ENCODE results near the gene HRC.
"Not testable (repeated sequence)": the region's sequence is repeated elsewhere in the genome, so short reads cannot be mapped to it uniquely, and the experiment has no call there.

Gene HRC

GRCh38 chr19:49128545-49129237 lies 26.5 kb downstream of the HRC start:
- H3K9me3 ChIP-seq (ENCODE audit: severe bottlenecking), result no peaks in the 10 kb centered on the region
- DNase-seq, result no peak
- H3K27ac ChIP-seq, result peak overlapping the region; percentile 46; the same call in 1 of the 2 replicates
- TF ChIP-seq CTCF (IDR thresholded peaks at IDR 0.05; ENCODE audit: low read depth, low read length), result no peak
- no peaks in the 10 kb centered on the region for H3K27me3 ChIP-seq (ENCODE audit: insufficient read depth, low read depth, severe bottlenecking)
- H3K36me3 ChIP-seq, result peaks cover 21% of the 10 kb centered on the region
- no peak overlapping the region for H3K4me3 ChIP-seq (ENCODE audit: low read depth, low read length)

- no peaks in the 10 kb centered on the region for H3K27me3 ChIP-seq (ENCODE audit: insufficient read depth, low read depth, severe bottlenecking)
- peak overlapping the region; percentile 77 for H3K27ac ChIP-seq
- TF ChIP-seq CTCF (IDR thresholded peaks at IDR 0.05; ENCODE audit: low read depth, low read length), result 0 out of 2 replicates have a peak, but pooled peaks have one; percentile 9
- H3K36me3 ChIP-seq, result peaks cover 18% of the 10 kb centered on the region
- peak; percentile 96 for DNase-seq
- no peaks in the 10 kb centered on the region for H3K9me3 ChIP-seq (ENCODE audit: severe bottlenecking)
- peak overlapping the region; percentile 40 for H3K4me3 ChIP-seq (ENCODE audit: low read depth, low read length)
Measured at GRCh38 chr19:49127674-49128544, 27.3 kb downstream of the HRC start.

GRCh38 chr19:49127225-49127624 lies 28.0 kb downstream of the HRC start:
- DNase-seq; H3K27me3 ChIP-seq (ENCODE audit: insufficient read depth, low read depth, severe bottlenecking); H3K4me3 ChIP-seq (ENCODE audit: low read depth, low read length); H3K9me3 ChIP-seq (ENCODE audit: severe bottlenecking); H3K27ac ChIP-seq: not testable (repeated sequence)
- peaks cover 12% of the 10 kb centered on the region for H3K36me3 ChIP-seq

GRCh38 chr19:49126575-49126974 lies 28.6 kb downstream of the HRC start:
- no peak overlapping the region for H3K4me3 ChIP-seq (ENCODE audit: low read depth, low read length)
- H3K27ac ChIP-seq, result no peak overlapping the region
- DNase-seq, result no peak
- H3K9me3 ChIP-seq (ENCODE audit: severe bottlenecking), result no peaks in the 10 kb centered on the region
- TF ChIP-seq CTCF (IDR thresholded peaks at IDR 0.05; ENCODE audit: low read depth, low read length), result no peak
- peaks cover 12% of the 10 kb centered on the region for H3K36me3 ChIP-seq
- H3K27me3 ChIP-seq (ENCODE audit: insufficient read depth, low read depth, severe bottlenecking), result no peaks in the 10 kb centered on the region

- H3K36me3 ChIP-seq, result peaks cover 7% of the 10 kb centered on the region
- H3K27ac ChIP-seq, result peak overlapping the region; percentile 47
- no peaks in the 10 kb centered on the region for H3K9me3 ChIP-seq (ENCODE audit: severe bottlenecking)
- peak; percentile 70 for DNase-seq
- H3K4me3 ChIP-seq (ENCODE audit: low read depth, low read length), result peak overlapping the region; percentile 17; the same call in 1 of the 2 replicates
- no peaks in the 10 kb centered on the region for H3K27me3 ChIP-seq (ENCODE audit: insufficient read depth, low read depth, severe bottlenecking)
- TF ChIP-seq CTCF (IDR thresholded peaks at IDR 0.05; ENCODE audit: low read depth, low read length), result no peak
Measured at GRCh38 chr19:49125025-49125731, 30.0 kb downstream of the HRC start.

- not testable (repeated sequence) for H3K9me3 ChIP-seq (ENCODE audit: severe bottlenecking); H3K27ac ChIP-seq; H3K36me3 ChIP-seq; H3K4me3 ChIP-seq (ENCODE audit: low read depth, low read length); DNase-seq; H3K27me3 ChIP-seq (ENCODE audit: insufficient read depth, low read depth, severe bottlenecking)
Measured at GRCh38 chr19:49123285-49123684, 31.9 kb downstream of the HRC start.

GRCh38 chr19:49121841-49122240 lies 33.4 kb downstream of the HRC start:
- DNase-seq; H3K9me3 ChIP-seq (ENCODE audit: severe bottlenecking); H3K27me3 ChIP-seq (ENCODE audit: insufficient read depth, low read depth, severe bottlenecking); H3K4me3 ChIP-seq (ENCODE audit: low read depth, low read length); H3K36me3 ChIP-seq; H3K27ac ChIP-seq: not testable (repeated sequence)
